ENCODE data around the gene ZBTB16.
A peak's percentile ranks its signal among the peaks of the same experiment; 100 is the strongest.

ZBTB16 gene

GRCh38 chr11:114193730-114194679, 134.5 kb downstream of the ZBTB16 start:
- no peak overlapping the region for H3K4me3 ChIP-seq (replicated peaks; ENCODE audit: low read depth, low read length)
- no peak for DNase-seq (ENCODE audit: extremely low read depth, low read depth)
- no peak for TF ChIP-seq CTCF (IDR thresholded peaks at IDR 0.05; ENCODE audit: low read depth, low read length, missing control alignments)

GRCh38 chr11:114194702-114195101, 135.2 kb downstream of the ZBTB16 start:
- DNase-seq (ENCODE audit: extremely low read depth, low read depth), result no peak
- no peak overlapping the region for H3K4me3 ChIP-seq (replicated peaks; ENCODE audit: low read depth, low read length)
- no peak for TF ChIP-seq CTCF (IDR thresholded peaks at IDR 0.05; ENCODE audit: low read depth, low read length, missing control alignments)

GRCh38 chr11:114195151-114195550, 135.6 kb downstream of the ZBTB16 start:
- no peak for TF ChIP-seq CTCF (IDR thresholded peaks at IDR 0.05; ENCODE audit: low read depth, low read length, missing control alignments)
- no peak overlapping the region for H3K4me3 ChIP-seq (replicated peaks; ENCODE audit: low read depth, low read length)
- no peak for DNase-seq (ENCODE audit: extremely low read depth, low read depth)

- H3K4me3 ChIP-seq (replicated peaks; ENCODE audit: low read depth, low read length), result no peak overlapping the region
- no peak for DNase-seq (ENCODE audit: extremely low read depth, low read depth)
- no peak for TF ChIP-seq CTCF (IDR thresholded peaks at IDR 0.05; ENCODE audit: low read depth, low read length, missing control alignments)
Observed at GRCh38 chr11:114195981-114196731, 136.6 kb downstream of the ZBTB16 start.

GRCh38 chr11:114196997-114197703, 137.6 kb downstream of the ZBTB16 start:
- DNase-seq (ENCODE audit: extremely low read depth, low read depth), result no peak
- no peak overlapping the region for H3K4me3 ChIP-seq (replicated peaks; ENCODE audit: low read depth, low read length)
- TF ChIP-seq CTCF (IDR thresholded peaks at IDR 0.05; ENCODE audit: low read depth, low read length, missing control alignments), result no peak

GRCh38 chr11:114197799-114198500, 138.4 kb downstream of the ZBTB16 start:
- TF ChIP-seq CTCF (IDR thresholded peaks at IDR 0.05; ENCODE audit: low read depth, low read length, missing control alignments), result no peak
- DNase-seq (ENCODE audit: extremely low read depth, low read depth), result peak; percentile 31
- no peak overlapping the region for H3K4me3 ChIP-seq (replicated peaks; ENCODE audit: low read depth, low read length)

All from HFF-Myc (cell line).